ENCODE data around the gene ZP1. TPM values are rescaled to one million over a fixed set of nuclear protein-coding genes. Genes with fewer than 3 reads are reported as not detected.

ZP1 gene
- total and polyA plus RNA-seq, 3 donors from 2014 or later, result 3.5 to 11.2 (median 4.0) TPM

GRCh38 chr11:60913793-60914632 is 46.7 kb downstream of the ZP1 start, which contains the start of gene TMEM109:
TMEM109 (plus strand) TSS chr11:60914158; CDS start chr11:60919694, 5,536 bp downstream.
- peak; percentile 94 for DNase-seq
- Histone ChIP-seq H3K27me3 (no peaks in the 10 kb centered on the region), H3K9me3 (no peaks in the 10 kb centered on the region), H3K4me3 (peak within 1 kb of the TSS; percentile 77 to 89), H3K27ac (peak within 1 kb of the TSS; percentile 95 to 96), H3K4me1 (peaks cover 29% of the 10 kb centered on the region), H3K36me3 (ENCODE audit: low read depth, missing control alignments) (no peaks in the 10 kb centered on the region)
- TF ChIP-seq POLR2A (IDR thresholded peaks at IDR 0.05) (peak; percentile 47), CTCF (IDR thresholded peaks at IDR 0.05) (no peak)
- intact Hi-C loops (cut with DNase I; ENCODE audit: low total_unique reads), result no loop called here
- 1% methylated on average over 47 to 62 of the region's 70 CpGs for WGBS, 2 donors

GRCh38 chr11:60914633-60915247 is 47.4 kb downstream of the ZP1 start:
- Histone ChIP-seq H3K9me3 (no peaks in the 10 kb centered on the region), H3K27me3 (no peaks in the 10 kb centered on the region), H3K36me3 (ENCODE audit: low read depth, missing control alignments) (no peaks in the 10 kb centered on the region), H3K27ac (peak overlapping the region; percentile 95 to 96), H3K4me1 (peaks cover 29% of the 10 kb centered on the region), H3K4me3 (peak overlapping the region; percentile 77 to 89)
- intact Hi-C loops (cut with DNase I; ENCODE audit: low total_unique reads), result no loop called here
- TF ChIP-seq POLR2A (IDR thresholded peaks at IDR 0.05), result no peak
- no peak for TF ChIP-seq CTCF (IDR thresholded peaks at IDR 0.05)
- peak; percentile 32 for DNase-seq
- WGBS, 2 donors, result 0 to 1% methylated on average over 26 to 31 of the region's 31 CpGs

- Histone ChIP-seq H3K9me3 (no peaks in the 10 kb centered on the region), H3K4me3 (peak overlapping the region; percentile 77 to 89), H3K27ac (peak overlapping the region in 1 of 2 donors; percentile 11), H3K36me3 (ENCODE audit: low read depth, missing control alignments) (no peaks in the 10 kb centered on the region), H3K27me3 (no peaks in the 10 kb centered on the region), H3K4me1 (peaks cover 29% of the 10 kb centered on the region)
- intact Hi-C loops (cut with DNase I; ENCODE audit: low total_unique reads), result no loop called here
- DNase-seq, result peak; percentile 76
- TF ChIP-seq CTCF (IDR thresholded peaks at IDR 0.05) (no peak), POLR2A (IDR thresholded peaks at IDR 0.05) (no peak)
- WGBS, 2 donors, result 5 to 13% methylated on average over 6 to 17 of the region's 17 CpGs
Observed at GRCh38 chr11:60915248-60915914, 48.0 kb downstream of the ZP1 start.

GRCh38 chr11:60916669-60917206 is 49.4 kb downstream of the ZP1 start:
- no peaks in the 10 kb centered on the region for H3K9me3 ChIP-seq
- H3K4me1 ChIP-seq, result peaks cover 29% of the 10 kb centered on the region
- no peaks in the 10 kb centered on the region for H3K36me3 ChIP-seq (ENCODE audit: low read depth, missing control alignments)
- no peak for DNase-seq
- intact Hi-C loops (cut with DNase I; ENCODE audit: low total_unique reads), result no loop called here
- no peak for TF ChIP-seq POLR2A (IDR thresholded peaks at IDR 0.05)
- TF ChIP-seq CTCF (IDR thresholded peaks at IDR 0.05), result no peak
- no peak overlapping the region for H3K27ac ChIP-seq
- no peaks in the 10 kb centered on the region for H3K27me3 ChIP-seq
- WGBS, 2 donors, result 56 to 68% methylated on average over 3 of the region's 3 CpGs
- H3K4me3 ChIP-seq, result no peak overlapping the region

All from testis (tissue), 3 donors.